Measurements from ENCODE around the gene C12orf57.

The C12orf57 gene

DNA sequence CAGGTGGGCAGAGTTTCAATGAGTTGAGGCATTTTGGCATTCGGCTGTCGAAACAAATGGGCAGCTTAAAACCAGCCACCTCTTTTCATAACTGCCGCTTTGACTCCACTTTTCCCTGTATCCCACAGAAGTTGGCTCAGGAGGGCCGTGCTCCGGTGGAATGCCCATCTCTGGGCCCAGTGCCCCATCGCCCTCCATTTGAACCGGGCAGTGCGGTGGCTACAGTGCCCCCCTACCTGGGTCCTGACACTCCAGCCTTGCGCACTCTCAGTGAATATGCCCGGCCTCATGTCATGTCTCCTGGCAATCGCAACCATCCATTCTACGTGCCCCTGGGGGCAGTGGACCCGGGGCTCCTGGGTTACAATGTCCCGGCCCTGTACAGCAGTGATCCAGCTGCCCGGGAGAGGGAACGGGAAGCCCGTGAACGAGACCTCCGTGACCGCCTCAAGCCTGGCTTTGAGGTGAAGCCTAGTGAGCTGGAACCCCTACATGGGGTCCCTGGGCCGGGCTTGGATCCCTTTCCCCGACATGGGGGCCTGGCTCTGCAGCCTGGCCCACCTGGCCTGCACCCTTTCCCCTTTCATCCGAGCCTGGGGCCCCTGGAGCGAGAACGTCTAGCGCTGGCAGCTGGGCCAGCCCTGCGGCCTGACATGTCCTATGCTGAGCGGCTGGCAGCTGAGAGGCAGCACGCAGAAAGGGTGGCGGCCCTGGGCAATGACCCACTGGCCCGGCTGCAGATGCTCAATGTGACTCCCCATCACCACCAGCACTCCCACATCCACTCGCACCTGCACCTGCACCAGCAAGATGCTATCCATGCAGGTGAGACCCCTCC, 5.2 kb upstream of the C12orf57 start:
- H3K4me3 ChIP-seq (replicated peaks in 1 of 2; ENCODE audit: low read depth in 2 of 2, low read length in 2 of 2), result peak overlapping the region; percentile 5 to 58
- DNase-seq (ENCODE audit: low read depth in 2 of 2), result no peak
- TF ChIP-seq, protein P1, sequence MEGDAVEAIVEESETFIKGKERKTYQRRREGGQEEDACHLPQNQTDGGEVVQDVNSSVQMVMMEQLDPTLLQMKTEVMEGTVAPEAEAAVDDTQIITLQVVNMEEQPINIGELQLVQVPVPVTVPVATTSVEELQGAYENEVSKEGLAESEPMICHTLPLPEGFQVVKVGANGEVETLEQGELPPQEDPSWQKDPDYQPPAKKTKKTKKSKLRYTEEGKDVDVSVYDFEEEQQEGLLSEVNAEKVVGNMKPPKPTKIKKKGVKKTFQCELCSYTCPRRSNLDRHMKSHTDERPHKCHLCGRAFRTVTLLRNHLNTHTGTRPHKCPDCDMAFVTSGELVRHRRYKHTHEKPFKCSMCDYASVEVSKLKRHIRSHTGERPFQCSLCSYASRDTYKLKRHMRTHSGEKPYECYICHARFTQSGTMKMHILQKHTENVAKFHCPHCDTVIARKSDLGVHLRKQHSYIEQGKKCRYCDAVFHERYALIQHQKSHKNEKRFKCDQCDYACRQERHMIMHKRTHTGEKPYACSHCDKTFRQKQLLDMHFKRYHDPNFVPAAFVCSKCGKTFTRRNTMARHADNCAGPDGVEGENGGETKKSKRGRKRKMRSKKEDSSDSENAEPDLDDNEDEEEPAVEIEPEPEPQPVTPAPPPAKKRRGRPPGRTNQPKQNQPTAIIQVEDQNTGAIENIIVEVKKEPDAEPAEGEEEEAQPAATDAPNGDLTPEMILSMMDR (IDR thresholded peaks at IDR 0.05; ENCODE audit: low read depth, low read length), result no peak

DNA sequence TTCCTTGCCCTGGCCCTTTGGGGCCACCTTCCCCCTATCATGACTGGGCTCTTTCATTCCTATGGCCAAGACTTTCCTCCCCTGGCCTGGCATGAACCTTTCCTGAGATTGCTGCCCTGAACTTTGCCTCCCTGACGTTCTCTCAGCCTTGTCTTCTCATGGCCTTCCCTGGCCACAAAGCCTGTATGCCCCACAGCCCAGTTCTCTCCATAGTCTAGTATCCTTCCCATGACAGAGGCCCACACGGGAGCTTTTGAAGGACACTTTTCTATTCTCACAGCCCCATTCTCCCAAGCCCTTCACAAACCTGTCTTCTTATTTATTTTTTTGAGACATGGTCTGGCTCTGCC, 4.7 kb upstream of the C12orf57 start:
- DNase-seq (ENCODE audit: low read depth in 2 of 2), result no peak
- TF ChIP-seq, protein P1 (IDR thresholded peaks at IDR 0.05; ENCODE audit: low read depth, low read length), result no peak
- no peak overlapping the region for H3K4me3 ChIP-seq (replicated peaks in 1 of 2; ENCODE audit: low read depth in 2 of 2, low read length in 2 of 2)

- TF ChIP-seq, protein P1 (IDR thresholded peaks at IDR 0.05; ENCODE audit: low read depth, low read length), result no peak
- no peak overlapping the region for H3K4me3 ChIP-seq (replicated peaks in 1 of 2; ENCODE audit: low read depth in 2 of 2, low read length in 2 of 2)
- DNase-seq (ENCODE audit: low read depth in 2 of 2), result no peak
These were observed 2.6 kb upstream of the C12orf57 start for GRCh38 chr12:6941267-6941666.

DNA sequence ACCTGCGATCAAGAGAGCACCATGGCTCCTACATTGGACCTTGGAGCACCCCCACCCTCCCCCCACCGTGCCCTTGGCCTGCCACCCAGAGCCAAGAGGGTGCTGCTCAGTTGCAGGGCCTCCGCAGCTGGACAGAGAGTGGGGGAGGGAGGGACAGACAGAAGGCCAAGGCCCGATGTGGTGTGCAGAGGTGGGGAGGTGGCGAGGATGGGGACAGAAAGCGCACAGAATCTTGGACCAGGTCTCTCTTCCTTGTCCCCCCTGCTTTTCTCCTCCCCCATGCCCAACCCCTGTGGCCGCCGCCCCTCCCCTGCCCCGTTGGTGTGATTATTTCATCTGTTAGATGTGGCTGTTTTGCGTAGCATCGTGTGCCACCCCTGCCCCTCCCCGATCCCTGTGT, 2.0 kb upstream of the C12orf57 start:
- no peak for DNase-seq (ENCODE audit: low read depth in 2 of 2)
- H3K4me3 ChIP-seq (replicated peaks in 1 of 2; ENCODE audit: low read depth in 2 of 2, low read length in 2 of 2), result no peak overlapping the region
- TF ChIP-seq, protein P1 (IDR thresholded peaks at IDR 0.05; ENCODE audit: low read depth, low read length), result no peak

GRCh38 chr12:6942331-6942665, 1.5 kb upstream of the C12orf57 start:
- no peak for DNase-seq (ENCODE audit: low read depth in 2 of 2)
- TF ChIP-seq, protein P1 (IDR thresholded peaks at IDR 0.05; ENCODE audit: low read depth, low read length), result no peak
- H3K4me3 ChIP-seq (replicated peaks in 1 of 2; ENCODE audit: low read depth in 2 of 2, low read length in 2 of 2), result no peak overlapping the region

- DNase-seq (ENCODE audit: low read depth in 2 of 2), result peak; percentile 96 to 97
- TF ChIP-seq, protein P1 (IDR thresholded peaks at IDR 0.05; ENCODE audit: low read depth, low read length), result no peak
- no peak overlapping the region for H3K4me3 ChIP-seq (replicated peaks in 1 of 2; ENCODE audit: low read depth in 2 of 2, low read length in 2 of 2)
These were observed 467 bp upstream of the C12orf57 start for GRCh38 chr12:6943389-6943721.
